Midbrain (tissue), 1 donor: ENCODE results near the gene ZCCHC9.
"Not testable (repeated sequence)": the region's sequence is repeated elsewhere in the genome, so short reads cannot be mapped to it uniquely, and the experiment has no call there.

ENCODE experiments used
- DNase-seq: peaks from one replicate; lab custom pipeline; 2025; lab: John Stamatoyannopoulos, UW

Gene ZCCHC9, protein sequence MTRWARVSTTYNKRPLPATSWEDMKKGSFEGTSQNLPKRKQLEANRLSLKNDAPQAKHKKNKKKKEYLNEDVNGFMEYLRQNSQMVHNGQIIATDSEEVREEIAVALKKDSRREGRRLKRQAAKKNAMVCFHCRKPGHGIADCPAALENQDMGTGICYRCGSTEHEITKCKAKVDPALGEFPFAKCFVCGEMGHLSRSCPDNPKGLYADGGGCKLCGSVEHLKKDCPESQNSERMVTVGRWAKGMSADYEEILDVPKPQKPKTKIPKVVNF

DNA sequence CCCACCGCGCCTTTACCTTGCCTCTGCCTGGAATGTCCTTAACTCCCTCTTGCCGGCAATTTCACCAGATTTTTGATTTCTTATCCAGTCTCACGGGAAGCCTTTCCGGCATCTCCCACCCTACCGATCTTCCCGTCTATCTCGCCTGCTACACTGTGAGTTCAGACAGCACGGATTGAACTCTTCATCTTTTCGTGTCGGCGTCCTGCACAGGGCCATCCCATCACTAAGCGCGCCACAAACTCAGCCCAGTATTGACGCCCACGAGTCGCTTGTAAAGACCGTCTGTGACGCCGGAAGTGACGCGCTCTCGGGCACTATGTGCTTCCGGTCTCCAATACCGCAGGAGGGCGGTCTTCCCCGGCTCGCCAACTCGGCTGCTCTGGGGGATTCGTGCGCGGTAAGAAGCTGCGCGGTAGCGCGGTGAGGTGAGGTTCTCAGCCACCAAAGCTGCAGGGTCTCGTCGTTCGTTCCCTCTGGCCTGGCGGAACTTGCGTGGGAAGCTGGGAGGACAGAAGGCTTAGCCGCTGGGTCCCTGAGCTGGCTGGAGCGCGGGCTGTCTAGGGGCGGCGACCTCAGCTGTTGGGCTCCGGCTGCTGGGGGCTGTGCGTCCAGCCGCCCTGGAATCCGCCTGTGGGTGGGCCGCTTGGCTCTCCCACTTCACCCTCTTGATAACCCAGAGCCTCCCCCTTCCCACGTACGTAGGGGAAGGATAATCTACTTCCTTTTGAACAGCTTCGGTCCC is at the start of gene ZCCHC9:
TSS of gene ZCCHC9 (plus strand) at position 317 of the 745 bp plus-strand sequence. CDS start 3,171 bp downstream, outside the sequence.
- DNase-seq, result peak; percentile 95

DNA sequence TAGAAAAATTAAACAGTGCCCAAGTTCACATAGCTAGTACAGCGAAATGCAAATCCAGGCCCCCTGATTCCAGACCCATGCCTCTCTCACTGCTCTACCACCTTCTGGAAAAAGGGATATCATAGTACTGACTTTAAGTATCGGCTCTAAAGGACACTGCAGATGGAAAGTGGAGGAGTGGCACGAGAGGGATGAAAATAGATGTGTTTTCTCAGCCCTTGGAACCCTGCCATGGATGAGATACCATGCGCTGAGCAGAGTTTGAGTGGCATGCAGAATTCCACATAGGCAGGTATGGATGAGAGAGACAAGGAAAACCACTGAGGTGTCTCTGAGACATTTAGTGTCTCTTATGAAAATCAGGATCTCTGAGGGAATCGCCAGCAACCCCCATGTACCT is 49.5 kb upstream of the ZCCHC9 start:
- no peak for DNase-seq

DNA sequence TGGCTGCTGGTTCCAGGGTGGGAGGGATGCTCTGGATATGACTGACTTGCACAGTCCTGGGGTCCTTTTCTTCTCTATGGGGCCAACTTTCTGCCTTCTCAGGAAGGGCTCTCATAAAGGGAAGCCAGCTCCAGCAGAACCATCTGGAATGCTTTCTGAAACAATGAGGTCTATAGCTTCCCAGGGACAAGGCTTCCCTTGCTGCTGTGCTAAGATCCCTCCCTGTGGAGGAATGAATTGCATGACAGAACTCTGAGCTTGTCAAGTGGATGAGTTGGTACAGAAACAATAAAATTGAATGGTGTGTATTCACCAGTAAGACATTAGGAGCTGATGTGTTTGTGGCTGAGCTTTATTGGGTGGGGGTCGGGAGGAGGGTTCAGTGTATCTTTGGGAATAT is 48.5 kb upstream of the ZCCHC9 start:
- DNase-seq, result peak; percentile 36

DNA sequence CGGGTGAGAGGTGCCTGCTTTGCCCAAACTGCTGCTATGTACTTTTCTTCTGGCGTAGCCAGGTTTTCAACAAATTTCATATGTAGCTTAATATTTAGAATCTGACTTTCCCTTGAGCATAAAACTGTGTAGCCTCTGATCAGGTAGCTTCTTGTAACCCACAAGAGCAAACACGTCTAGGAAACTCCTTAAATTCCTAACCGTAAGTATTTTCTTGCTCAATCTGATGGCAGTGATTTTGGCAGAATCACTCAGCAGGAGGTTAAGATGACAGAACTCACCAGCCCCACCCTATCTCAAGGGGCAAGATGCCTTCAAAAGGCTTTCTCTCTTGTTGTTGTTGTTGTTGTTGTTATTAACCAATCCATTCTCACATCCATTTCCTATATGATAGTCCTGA is 47.5 kb upstream of the ZCCHC9 start:
- DNase-seq, result no peak

DNA sequence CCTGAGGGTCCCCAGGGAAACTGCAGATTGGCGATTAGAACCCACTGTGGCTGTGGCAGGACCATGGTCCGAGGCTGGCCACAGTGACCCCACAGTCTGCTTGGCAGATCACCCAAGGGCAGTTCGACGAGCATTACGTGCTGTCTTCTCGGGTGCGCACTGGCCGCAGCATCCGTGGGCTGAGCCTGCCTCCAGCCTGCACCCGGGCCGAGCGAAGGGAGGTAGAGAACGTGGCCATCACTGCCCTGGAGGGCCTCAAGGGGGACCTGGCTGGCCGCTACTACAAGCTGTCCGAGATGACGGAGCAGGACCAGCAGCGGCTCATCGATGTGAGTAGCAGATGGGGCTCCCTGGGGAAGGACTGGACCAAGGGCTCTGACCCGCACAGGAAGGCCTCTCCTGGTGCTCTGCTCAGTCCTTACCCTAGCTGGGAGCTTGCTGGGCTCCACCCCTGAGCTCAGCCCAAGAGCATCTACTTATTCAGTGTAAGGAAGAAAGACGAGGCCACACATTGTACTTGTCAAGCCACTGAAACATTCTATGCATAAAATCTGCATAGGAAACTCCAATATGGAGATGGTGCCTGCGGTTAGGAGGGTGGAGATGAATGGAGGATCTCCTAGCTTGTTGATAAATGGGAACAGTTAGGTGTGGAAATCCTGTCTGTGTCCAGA is 46.4 kb upstream of the ZCCHC9 start:
- DNase-seq, result no peak

DNA sequence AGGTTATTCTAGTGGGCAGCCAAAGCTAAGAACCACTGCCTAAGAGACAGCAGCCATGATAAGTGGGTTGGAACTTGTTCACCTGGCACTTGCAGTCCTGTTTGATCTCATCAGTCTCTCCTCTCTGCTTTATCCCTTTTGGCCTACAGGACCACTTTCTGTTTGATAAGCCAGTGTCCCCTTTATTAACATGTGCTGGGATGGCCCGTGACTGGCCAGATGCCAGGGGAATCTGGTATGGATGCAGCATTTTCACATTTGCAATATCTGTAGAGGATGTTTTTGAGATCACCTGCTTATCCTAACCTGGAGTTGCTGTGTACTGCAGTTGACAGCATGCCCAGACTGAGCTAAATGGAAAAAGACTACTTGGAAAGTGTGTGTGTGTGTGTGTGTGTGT is 44.6 kb upstream of the ZCCHC9 start:
- DNase-seq, result no peak

DNA sequence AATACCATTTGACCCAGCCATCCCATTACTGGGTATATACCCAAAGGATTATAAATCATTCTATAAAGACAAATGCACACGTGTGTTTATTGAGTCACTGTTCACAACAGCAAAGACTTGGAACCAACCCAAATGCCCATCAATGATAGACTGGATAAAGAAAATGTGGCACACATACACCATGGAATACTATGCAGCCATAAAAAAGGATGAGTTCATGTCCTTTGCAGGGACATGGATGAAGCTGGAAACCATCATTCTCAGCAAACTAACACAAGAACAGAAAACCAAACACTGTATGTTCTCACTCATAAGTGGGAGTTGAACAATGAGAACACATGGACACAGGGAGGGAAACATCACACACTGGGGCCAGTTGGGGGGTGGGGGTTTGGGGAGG is 38.6 kb upstream of the ZCCHC9 start:
- DNase-seq, result not testable (repeated sequence)

DNA sequence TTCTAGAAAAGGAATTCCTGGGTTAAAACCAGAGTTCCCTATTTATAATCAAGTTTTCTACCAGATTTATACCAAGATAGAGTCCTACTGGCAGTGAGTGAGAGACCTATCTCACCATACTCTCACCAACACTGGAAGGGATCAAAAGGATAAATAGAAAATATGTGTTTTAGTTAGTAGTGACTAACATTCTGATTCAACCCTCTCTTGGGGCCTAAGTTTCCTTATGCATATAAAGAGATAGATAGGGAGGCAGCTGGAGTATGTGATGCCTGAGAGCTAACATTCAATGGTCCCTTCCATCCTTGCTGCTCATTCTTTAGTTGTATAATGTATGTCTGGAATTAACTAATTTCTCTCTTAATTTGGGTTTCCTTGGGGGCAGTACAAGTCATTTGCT is 36.3 kb upstream of the ZCCHC9 start:
- no peak for DNase-seq

DNA sequence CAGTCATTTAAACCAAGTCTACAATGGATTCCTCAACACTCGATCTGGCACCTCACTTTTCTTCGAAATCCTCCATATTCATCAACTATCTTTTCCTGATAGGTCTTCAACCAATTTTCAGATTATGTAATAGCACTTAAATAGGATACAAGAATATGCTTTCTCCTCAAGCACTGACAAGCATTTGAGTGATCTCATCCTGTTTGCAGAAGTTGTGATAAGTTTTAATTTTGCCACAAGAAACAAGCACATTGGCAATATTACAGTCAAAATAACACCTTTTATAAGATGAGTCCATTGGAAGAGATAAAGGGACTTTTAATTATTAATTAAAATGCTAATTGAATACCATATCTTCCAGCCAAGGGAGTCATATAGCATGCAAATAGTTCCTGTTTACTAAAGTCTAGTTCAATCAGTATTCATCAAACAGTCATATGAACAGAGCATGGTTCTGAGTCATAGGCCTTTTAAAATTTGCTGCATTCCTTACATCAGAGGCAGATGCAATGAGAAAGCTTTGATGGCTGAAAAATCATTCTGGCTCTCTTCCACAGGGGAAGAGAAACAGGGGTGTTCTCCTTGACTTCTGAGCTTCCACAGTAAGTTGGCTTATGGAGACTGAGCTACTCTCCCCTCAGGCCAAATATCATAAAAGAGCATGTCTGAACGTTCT is 32.7 kb upstream of the ZCCHC9 start:
- DNase-seq, result no peak

DNA sequence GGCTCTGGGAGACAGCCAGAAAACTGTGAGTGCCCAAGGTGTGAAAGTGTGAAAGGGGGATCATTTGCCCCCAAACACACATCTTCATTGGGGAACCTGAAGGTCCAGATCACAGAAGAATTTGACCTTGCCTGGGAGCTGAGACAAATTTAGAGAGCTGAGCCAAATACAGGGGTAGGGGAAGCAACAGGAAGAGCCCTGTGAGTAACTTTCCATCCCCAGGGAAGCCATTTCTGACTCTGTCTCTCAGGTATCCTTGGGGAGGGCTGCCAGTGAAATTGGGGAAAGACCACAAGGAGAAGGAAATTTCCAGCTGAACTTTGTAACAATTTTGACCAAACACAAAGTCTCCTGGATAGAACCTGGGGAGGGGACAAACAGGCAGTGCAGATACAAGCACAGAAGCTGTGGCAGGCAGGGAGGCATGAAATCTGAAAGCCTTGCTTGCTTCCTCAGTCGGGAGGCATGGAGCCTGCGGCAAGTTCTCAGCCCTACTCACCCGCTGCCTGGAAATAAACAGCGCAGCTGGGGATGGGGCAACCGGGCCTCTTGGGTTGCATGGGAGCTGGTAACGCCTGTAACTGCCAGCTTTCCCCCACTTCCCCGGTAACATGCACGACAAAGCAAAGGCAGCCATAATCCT is 31.5 kb upstream of the ZCCHC9 start:
- no peak for DNase-seq

DNA sequence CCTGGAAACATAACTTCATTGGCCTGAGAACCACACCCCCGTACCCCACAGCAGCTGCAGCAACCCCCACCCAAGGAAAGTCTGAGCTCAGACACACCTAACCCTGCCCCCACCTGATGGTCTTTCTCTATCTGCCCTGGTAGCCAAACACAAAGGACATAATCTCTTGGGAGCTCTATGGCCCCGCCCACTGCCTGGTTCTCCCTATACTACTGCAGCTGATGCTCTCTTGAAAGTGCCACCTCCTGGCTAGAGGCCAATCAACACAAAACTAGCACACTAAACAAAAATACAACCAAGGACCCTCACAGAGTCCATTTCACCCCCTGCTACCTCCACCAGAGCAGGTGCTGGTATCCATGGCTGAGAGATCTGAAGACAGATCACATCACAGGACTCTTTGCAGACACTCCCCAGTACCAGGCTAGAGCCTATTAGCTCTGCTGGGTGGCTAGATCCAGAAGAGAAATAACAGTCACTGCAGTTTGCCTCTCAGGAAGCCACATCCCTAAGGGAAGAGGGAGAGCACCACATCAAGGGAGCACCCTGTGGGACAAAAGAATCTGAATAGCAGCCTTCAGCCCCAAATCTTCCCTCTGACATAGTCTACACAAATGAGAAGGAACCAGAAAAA is 30.9 kb upstream of the ZCCHC9 start:
- not testable (repeated sequence) for DNase-seq

DNA sequence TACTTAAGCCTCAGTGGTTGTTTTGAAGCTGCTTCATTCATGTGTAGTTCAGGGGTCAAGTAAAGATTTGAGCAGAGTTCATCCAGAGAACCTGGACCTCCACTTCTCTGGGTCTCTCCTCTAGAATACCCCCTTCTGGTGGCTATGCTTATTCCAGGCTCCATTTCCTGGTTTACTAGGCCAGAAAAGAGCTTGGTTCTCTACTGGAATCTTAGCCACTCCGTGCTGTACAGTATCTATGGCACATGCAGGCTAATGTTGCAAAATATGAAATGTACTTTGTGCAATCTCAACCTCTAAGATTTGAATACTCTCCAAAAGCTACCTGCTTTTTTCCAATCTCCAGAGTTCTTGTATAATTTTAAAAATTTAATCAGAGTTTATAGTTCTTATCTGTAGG is 17.4 kb upstream of the ZCCHC9 start:
- no peak for DNase-seq

DNA sequence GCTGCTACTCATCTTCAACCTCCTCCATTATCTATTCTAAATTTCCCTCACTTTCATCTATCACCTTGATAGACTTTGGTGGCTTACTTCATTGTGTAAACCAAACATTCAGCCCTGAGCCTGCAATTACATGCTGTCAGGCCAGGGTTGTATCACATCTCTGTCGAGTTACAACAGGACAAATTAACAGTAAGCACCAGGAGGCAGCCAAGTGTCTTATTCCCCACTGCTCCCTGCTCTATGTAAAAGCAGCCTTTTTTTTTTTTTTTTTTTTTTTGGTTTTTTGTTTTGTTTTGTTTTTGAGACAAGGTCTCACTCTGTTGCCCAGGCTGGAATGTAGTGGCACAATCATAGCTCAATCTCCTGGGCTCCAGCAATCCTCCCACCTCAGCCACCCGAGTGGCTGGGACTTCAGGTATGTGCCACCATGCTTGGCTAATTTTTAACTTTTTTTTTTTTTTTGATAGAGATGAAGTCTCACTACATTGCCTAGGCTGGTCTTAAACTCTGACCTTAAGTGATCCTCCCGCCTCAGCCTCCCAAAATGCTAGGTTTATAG is 15.2 kb upstream of the ZCCHC9 start:
- DNase-seq, result no peak

DNA sequence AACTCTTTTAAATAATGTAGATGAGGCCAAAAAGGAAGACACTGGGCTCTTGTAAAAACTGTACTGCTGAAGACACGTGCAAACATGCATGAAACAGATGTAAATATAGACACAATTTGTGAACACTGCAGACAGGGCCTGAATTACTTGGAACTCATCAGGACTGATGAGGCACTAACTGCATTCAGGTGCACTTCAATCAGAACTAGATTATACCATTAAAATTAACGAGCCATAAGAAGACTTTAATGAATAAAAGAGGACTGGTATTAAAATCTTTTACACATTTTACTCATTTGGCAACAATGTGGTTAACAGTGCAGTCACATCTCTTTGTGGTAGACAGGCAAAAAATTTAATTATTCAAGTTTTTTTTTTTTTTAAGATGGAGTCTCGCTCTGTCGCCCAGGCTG is 13.4 kb upstream of the ZCCHC9 start:
- DNase-seq, result no peak

DNA sequence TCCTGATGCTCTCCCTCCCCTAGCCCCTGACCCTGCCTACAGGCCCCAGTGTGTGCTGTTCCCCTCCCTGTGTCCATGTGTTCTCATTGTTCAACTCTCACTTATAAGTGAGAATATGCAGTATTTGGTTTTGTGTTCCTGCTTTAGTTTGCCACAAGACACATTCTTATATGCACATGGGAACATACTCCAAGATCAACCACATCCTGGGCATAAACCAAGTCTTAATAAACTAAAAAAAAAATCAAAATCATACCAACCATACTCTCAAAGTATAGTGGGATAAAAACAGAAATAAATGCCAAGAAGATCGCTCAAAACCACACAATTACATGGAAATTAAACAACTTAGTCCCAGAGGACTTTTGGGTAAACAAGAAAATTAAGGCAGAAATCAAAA is 11.2 kb upstream of the ZCCHC9 start:
- no peak for DNase-seq

DNA sequence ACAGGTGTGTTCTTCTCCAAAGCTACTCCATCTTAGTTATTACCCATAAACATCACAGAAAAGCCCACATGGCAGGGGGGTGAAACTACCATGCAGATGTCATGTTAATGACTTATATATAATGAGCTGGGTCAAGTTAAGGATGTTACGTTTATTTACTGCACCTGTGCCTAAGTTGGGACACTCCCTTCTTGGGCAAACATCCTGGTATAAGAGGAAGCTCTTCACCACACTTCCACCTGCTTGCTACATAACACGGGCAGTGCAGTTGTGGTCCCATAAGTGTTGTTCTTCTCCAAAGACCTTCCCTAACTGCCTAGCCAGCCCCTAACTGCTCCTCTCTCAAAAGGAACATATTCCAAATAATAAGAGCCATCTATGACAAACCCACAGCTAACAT is 9.3 kb upstream of the ZCCHC9 start:
- DNase-seq, result no peak

DNA sequence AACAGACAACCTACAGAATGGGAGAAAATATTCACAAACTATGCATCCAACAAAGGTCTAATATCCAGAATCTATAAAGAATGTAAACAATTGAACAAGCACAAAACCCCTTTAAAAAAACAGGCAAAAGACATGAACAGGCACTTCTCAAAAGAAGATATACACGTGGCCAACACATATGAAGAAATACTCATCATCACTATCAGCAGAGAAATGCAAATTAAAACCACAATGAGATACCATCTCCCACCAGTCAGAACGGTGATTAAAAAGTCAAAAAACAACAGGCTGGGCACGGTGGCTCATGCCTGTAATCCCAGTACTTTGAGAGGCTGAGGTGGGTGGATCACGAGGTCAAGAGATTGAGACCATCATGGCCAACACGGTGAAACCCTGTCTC is 7.4 kb upstream of the ZCCHC9 start:
- DNase-seq, result not testable (repeated sequence)

DNA sequence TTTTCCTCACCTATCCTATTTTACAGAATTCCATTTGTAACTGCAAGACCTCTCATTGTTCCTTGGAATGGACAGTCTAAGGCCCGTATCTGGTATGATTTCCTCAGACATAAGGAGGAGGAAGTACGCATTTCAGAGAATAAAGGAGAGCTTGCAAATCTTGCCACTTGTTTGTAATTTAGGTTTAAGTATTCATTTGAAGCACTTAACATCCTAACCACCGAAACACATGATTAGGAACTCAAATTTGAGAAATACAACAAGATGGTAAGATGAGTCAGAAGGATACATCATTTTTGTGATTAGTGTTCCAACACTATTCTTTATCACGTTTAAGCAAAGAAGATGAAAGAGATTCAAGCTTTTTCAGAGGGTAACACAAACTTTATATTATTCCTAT is 3.9 kb upstream of the ZCCHC9 start:
- no peak for DNase-seq

DNA sequence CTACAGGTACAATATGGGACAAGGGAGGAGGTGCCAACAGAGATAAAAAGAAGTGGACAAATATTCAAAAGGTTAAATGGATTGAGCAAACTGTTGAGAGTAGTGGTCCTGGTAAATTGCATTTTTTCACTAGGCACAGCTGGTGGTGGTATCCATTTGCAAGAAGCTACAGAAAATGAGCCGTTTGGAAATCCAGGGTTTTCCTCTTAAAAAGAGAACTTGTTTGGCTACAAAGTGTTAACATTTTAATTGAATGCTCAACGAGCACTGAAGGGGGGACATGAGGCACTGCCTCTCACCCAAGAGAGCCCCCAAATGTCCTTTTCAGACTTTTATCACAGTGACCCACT is 491 bp upstream of the ZCCHC9 start:
- DNase-seq, result no peak

DNA sequence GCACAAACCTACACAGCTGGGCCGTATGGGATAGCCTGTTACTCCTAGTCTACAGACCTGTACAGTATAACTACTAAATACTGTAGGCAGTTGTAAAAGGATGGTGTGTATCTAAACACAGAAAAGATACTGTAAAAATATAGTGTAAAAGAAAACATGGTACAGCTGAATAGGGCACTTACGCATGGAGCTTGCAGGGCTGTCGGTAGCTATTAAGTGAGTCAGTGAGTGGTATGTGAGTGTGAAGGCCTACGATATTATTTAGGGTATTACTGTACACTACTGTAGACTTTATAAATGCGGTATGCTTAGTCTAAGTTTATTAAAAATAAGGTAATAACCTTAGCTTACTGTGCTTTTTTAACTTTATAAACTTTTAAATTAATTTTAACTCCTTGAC is 1.2 kb downstream of the ZCCHC9 start:
- DNase-seq, result no peak

DNA sequence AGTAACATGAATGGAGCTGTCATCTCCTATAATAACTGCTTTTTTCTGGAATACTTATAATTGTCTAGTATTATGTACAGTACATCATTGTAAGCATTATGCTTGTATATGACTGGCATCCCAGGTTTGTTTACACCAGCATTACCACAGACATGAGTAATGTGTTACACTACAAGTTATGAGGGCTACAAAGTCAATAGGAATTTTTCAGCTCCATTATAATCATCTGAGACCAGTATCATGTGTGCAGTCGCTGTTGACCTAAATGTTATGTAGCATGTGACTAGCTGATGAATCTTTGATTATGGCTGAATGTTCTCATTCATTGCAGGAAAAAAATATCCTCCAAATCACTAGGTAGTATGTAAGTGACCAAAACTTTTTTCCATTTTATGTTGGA is 2.2 kb downstream of the ZCCHC9 start:
- no peak for DNase-seq
